GM12878 (cell line): ENCODE results near the gene CCRL2. TPM values are rescaled to one million over a fixed set of nuclear protein-coding genes. Genes with fewer than 3 reads are reported as not detected.

Source experiments
- BMI1 ChIP-seq: fragments of 450-650 bp; IDR thresholded peaks from 2 replicates; pipeline ENCODE4 v1.6.1; 2016; ENCODE audit warnings: mild to moderate bottlenecking, moderate library complexity, borderline replicate concordance
- CBFB ChIP-seq: IDR thresholded peaks from 2 replicates; pipeline ENCODE4 v1.6.1; 2016; ENCODE audit warnings: antibody characterized with exemption, low read depth
- CBX3 ChIP-seq: fragments of 200-600 bp; sonication (generic); IDR thresholded peaks from 2 replicates; pipeline ENCODE4 v1.6.1; 2016; ENCODE audit warnings: low read depth, borderline replicate concordance
- CHD4 ChIP-seq: fragments of 200-600 bp; sonication (generic); IDR thresholded peaks from 2 replicates; pipeline ENCODE4 v1.6.1; 2016; ENCODE audit warnings: mild to moderate bottlenecking
- EGR1 ChIP-seq, 2 experiments: IDR thresholded peaks; 1 replicate in 1 of 2; 2 replicates in 1 of 2; pipeline ENCODE4 v1.6.1; 2011 to 2012; ENCODE audit warnings: low read depth in 2 of 2, low read length in 2 of 2, borderline replicate concordance in 1 of 2, mild to moderate bottlenecking in 1 of 2, moderate library complexity in 1 of 2
- ESRRA ChIP-seq: IDR thresholded peaks from 2 replicates; pipeline ENCODE4 v1.6.1; 2012; ENCODE audit warnings: mild to moderate bottlenecking, low read length, improper control_type of control experiment
- ETV6 ChIP-seq, 2 experiments: fragments of 450-650 bp in 1 of 2; IDR thresholded peaks in 1 of 2; conservative IDR thresholded peaks in 1 of 2; 2 replicates each; pipeline ENCODE4 v1.6.1; 2014; ENCODE audit warnings: antibody characterized with exemption in 1 of 2, borderline replicate concordance in 1 of 2, low read depth in 1 of 2, mild to moderate bottlenecking in 1 of 2, moderate library complexity in 1 of 2
- GATAD2B ChIP-seq: fragments of 450-650 bp; conservative IDR thresholded peaks from 2 replicates; pipeline ENCODE4 v1.6.1; 2017; ENCODE audit warnings: low read depth, mild to moderate bottlenecking, moderate library complexity
- IKZF1 ChIP-seq: fragments of 450-650 bp; conservative IDR thresholded peaks from 2 replicates; pipeline ENCODE4 v1.6.1; 2017; ENCODE audit warnings: antibody characterized with exemption, mild to moderate bottlenecking
- MEF2A ChIP-seq: IDR thresholded peaks from 2 replicates; pipeline ENCODE4 v1.6.1; 2011; ENCODE audit warnings: low read depth, mild to moderate bottlenecking, low read length, moderate library complexity; ENCODE audit not compliant: insufficient read depth
- NFYA ChIP-seq: IDR thresholded peaks from 2 replicates; pipeline ENCODE4 v1.6.1; 2011; ENCODE audit warnings: low read depth, mild to moderate bottlenecking, low read length, improper control_type of control experiment, borderline replicate concordance
- NRF1 ChIP-seq: conservative IDR thresholded peaks from 2 replicates; pipeline ENCODE4 v1.6.1; 2011; ENCODE audit warnings: mild to moderate bottlenecking, low read depth, low read length, improper control_type of control experiment
- PAX5 ChIP-seq: IDR thresholded peaks from 2 replicates; pipeline ENCODE4 v1.6.1; 2011; ENCODE audit warnings: low read depth, low read length, borderline replicate concordance
- PAX8 ChIP-seq: fragments of 450-650 bp; IDR thresholded peaks from 2 replicates; pipeline ENCODE4 v1.6.1; 2017; ENCODE audit warnings: mild to moderate bottlenecking, moderate library complexity
- POLR2A ChIP-seq: IDR thresholded peaks from 2 replicates; pipeline ENCODE4 v1.6.1; 2011; ENCODE audit warnings: low read depth, mild to moderate bottlenecking, low read length
- POLR2AphosphoS2 ChIP-seq: IDR thresholded peaks from 2 replicates; pipeline ENCODE4 v1.6.1; 2011; ENCODE audit warnings: low read depth, mild to moderate bottlenecking, low read length, improper control_type of control experiment, moderate library complexity
- POU2F2 ChIP-seq: IDR thresholded peaks from 3 replicates; pipeline ENCODE4 v1.6.1; 2011; ENCODE audit warnings: low read depth, mild to moderate bottlenecking, low read length, borderline replicate concordance
- SIX5 ChIP-seq: IDR thresholded peaks from 2 replicates; pipeline ENCODE4 v1.6.1; 2011; ENCODE audit warnings: mild to moderate bottlenecking, low read depth, low read length, moderate library complexity; ENCODE audit not compliant: severe bottlenecking
- SMAD1 ChIP-seq: fragments of 450-650 bp; IDR thresholded peaks from 2 replicates; pipeline ENCODE4 v1.6.1; 2018; ENCODE audit warnings: mild to moderate bottlenecking, low read depth; ENCODE audit not compliant: partially characterized antibody
- SMC3 ChIP-seq: IDR thresholded peaks from 2 replicates; pipeline ENCODE4 v1.6.1; 2011; ENCODE audit warnings: low read length, improper control_type of control experiment, borderline replicate concordance
- SRF ChIP-seq, 2 experiments: IDR thresholded peaks; 2 replicates each; pipeline ENCODE4 v1.6.1; 2011; ENCODE audit warnings: low read depth in 2 of 2, low read length in 2 of 2, mild to moderate bottlenecking in 1 of 2, moderate library complexity in 1 of 2
- TARDBP ChIP-seq: IDR thresholded peaks from 2 replicates; pipeline ENCODE4 v1.6.1; 2016; ENCODE audit warnings: borderline replicate concordance
- TBL1XR1 ChIP-seq: IDR thresholded peaks from 2 replicates; pipeline ENCODE4 v1.6.1; 2012; ENCODE audit warnings: low read depth, low read length, improper control_type of control experiment
- ZBED1 ChIP-seq: IDR thresholded peaks from 2 replicates; pipeline ENCODE4 v1.6.1; 2016; ENCODE audit warnings: borderline replicate concordance
- ZNF622 ChIP-seq: fragments of 450-650 bp; IDR thresholded peaks from 2 replicates; pipeline ENCODE4 v1.6.1; 2017; ENCODE audit warnings: mild to moderate bottlenecking, inconsistent platforms
- polyA plus RNA-seq, 11 experiments: library from polyadenylated mRNA; depleted of rRNA in 4 of 11; unstranded in 6 of 11; stranded (reverse) in 5 of 11; fragments of >200 nt; fragmentation: Nextera tagmentation in 4 of 11; fragmentation: Illumina TruSeq in 1 of 11; extraction: Ambion mirVana in 4 of 11; extraction: Trizol in 1 of 11; gene quantifications; 1 replicate in 1 of 11; 2 replicates in 10 of 11; pipeline versions ENCODE4 v1.2.1 to v1.2.3, GENCODE V29; 2011 to 2016; ENCODE audit warnings: inconsistent platforms in 2 of 11, missing spikeins in 2 of 11, low read depth in 1 of 11
- total RNA-seq, 4 experiments: library from RNA; depleted of rRNA in 3 of 4; stranded (reverse); fragments of >200 nt in 3 of 4; fragmentation: Illumina TruSeq in 1 of 4; extraction: Trizol in 1 of 4; gene quantifications; 2 replicates each; pipeline versions ENCODE4 v1.2.1 to v1.2.3, GENCODE V29; 2013 to 2021
- TF ChIP-seq, protein P1 (sequence below): IDR thresholded peaks from 2 replicates; pipeline ENCODE4 v1.6.1; 2012; ENCODE audit warnings: low read depth, low read length, improper control_type of control experiment
- TF ChIP-seq, protein P2 (sequence below): fragments of 450-650 bp; formaldehyde crosslinking; IDR thresholded peaks from 2 replicates; pipeline ENCODE4 v1.4.0; 2022; ENCODE audit warnings: mild to moderate bottlenecking, moderate library complexity
- TF ChIP-seq, protein P3 (sequence below): IDR thresholded peaks from 2 replicates; pipeline ENCODE4 v1.6.1; 2012; ENCODE audit warnings: low read depth, low read length, improper control_type of control experiment
- TF ChIP-seq, protein P4 (sequence below): IDR thresholded peaks from 2 replicates; pipeline ENCODE4 v1.6.1; 2011; ENCODE audit warnings: mild to moderate bottlenecking, low read depth, low read length, moderate library complexity; ENCODE audit not compliant: insufficient replicate concordance

CCRL2 gene
- total and polyA plus RNA-seq, 10 of the 15 experiments (the other 5 are each of a cell fraction or from before 2014, with no cell fraction given): 0.04 to 2.5 (median 1.8) TPM

DNA sequence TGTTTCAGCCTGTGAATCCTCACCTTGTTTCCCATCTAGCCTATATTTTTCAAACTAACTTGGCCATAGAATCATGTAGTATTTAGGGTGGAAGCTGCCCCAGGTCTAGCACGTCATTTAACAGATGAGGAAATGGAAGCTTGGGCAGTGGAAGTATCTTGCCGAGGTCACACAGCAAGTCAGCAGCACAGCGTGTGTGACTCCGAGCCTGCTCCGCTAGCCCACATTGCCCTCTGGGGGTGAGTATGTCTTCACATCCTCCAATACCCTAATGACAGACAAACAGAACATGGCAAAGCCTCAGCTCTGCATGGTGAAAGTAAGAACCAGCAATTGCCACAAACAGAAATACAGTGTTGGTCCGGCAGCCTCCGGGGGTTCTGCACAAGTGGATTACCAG lies 38.5 kb upstream of the CCRL2 start (continued):
- TF ChIP-seq, protein P1, sequence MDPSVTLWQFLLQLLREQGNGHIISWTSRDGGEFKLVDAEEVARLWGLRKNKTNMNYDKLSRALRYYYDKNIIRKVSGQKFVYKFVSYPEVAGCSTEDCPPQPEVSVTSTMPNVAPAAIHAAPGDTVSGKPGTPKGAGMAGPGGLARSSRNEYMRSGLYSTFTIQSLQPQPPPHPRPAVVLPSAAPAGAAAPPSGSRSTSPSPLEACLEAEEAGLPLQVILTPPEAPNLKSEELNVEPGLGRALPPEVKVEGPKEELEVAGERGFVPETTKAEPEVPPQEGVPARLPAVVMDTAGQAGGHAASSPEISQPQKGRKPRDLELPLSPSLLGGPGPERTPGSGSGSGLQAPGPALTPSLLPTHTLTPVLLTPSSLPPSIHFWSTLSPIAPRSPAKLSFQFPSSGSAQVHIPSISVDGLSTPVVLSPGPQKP: no peak
- no peak for TF ChIP-seq IKZF1
- TF ChIP-seq ETV6 (conservative IDR thresholded peaks at IDR 0.05 in 1 of 2, IDR thresholded peaks at IDR 0.05 in 1 of 2; ENCODE audit: borderline replicate concordance in 1 of 2, low read depth in 1 of 2): peak in 1 of 2 experiments; percentile 42; a peak in 1 of 4 replicates
- TF ChIP-seq MEF2A: no peak
- TF ChIP-seq NFYA: no peak
- no peak for TF ChIP-seq SRF (IDR thresholded peaks at IDR 0.05; ENCODE audit: low read depth in 2 of 2, low read length in 2 of 2)
- TF ChIP-seq, protein P2, sequence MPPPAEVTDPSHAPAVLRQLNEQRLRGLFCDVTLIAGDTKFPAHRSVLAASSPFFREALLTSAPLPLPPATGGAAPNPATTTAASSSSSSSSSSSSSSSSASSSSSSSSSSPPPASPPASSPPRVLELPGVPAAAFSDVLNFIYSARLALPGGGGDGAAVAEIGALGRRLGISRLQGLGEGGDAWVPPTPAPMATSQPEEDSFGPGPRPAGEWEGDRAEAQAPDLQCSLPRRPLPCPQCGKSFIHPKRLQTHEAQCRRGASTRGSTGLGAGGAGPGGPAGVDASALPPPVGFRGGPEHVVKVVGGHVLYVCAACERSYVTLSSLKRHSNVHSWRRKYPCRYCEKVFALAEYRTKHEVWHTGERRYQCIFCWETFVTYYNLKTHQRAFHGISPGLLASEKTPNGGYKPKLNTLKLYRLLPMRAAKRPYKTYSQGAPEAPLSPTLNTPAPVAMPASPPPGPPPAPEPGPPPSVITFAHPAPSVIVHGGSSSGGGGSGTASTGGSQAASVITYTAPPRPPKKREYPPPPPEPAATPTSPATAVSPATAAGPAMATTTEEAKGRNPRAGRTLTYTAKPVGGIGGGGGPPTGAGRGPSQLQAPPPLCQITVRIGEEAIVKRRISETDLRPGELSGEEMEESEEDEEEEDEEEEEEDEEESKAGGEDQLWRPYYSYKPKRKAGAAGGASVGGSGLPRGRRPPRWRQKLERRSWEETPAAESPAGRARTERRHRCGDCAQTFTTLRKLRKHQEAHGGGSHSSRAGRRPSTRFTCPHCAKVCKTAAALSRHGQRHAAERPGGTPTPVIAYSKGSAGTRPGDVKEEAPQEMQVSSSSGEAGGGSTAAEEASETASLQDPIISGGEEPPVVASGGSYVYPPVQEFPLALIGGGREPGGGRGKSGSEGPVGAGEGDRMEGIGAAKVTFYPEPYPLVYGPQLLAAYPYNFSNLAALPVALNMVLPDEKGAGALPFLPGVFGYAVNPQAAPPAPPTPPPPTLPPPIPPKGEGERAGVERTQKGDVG (CRISPR knock-in tag): no peak
- TF ChIP-seq, protein P3, sequence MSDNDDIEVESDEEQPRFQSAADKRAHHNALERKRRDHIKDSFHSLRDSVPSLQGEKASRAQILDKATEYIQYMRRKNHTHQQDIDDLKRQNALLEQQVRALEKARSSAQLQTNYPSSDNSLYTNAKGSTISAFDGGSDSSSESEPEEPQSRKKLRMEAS: no peak
- TF ChIP-seq GATAD2B: no peak
- no peak for TF ChIP-seq ZNF622
- TF ChIP-seq TBL1XR1: no peak
- TF ChIP-seq SMC3: peak; percentile 84
- TF ChIP-seq SMAD1: no peak
- TF ChIP-seq POLR2A: no peak
- no peak for TF ChIP-seq ESRRA
- TF ChIP-seq TARDBP: no peak
- no peak for TF ChIP-seq PAX5
- no peak for TF ChIP-seq BMI1
- TF ChIP-seq, protein P4, sequence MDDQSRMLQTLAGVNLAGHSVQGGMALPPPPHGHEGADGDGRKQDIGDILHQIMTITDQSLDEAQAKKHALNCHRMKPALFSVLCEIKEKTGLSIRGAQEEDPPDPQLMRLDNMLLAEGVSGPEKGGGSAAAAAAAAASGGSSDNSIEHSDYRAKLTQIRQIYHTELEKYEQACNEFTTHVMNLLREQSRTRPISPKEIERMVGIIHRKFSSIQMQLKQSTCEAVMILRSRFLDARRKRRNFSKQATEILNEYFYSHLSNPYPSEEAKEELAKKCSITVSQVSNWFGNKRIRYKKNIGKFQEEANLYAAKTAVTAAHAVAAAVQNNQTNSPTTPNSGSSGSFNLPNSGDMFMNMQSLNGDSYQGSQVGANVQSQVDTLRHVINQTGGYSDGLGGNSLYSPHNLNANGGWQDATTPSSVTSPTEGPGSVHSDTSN: no peak
- TF ChIP-seq NRF1: no peak
- no peak for TF ChIP-seq CHD4
- TF ChIP-seq SIX5: no peak
- 0 out of 3 replicates have a peak, but pooled peaks have one; percentile 14 for TF ChIP-seq POU2F2
- TF ChIP-seq CBFB: no peak
- no peak for TF ChIP-seq CBX3
- 0 out of 3 replicates have a peak, but pooled peaks of 1 of the 2 experiments have one; percentile 6 for TF ChIP-seq EGR1 (IDR thresholded peaks at IDR 0.05; ENCODE audit: borderline replicate concordance in 1 of 2, low read depth in 2 of 2, low read length in 2 of 2)
- no peak for TF ChIP-seq ZBED1
- TF ChIP-seq PAX8: no peak
- TF ChIP-seq POLR2AphosphoS2: no peak
